ENCODE measurements around the gene PNPLA2. TPM values are rescaled to one million over a fixed set of nuclear protein-coding genes. Genes with fewer than 3 reads are reported as not detected.

The PNPLA2 gene
- total RNA-seq, 1 donor from 2014 or later: 55.6 TPM

DNA sequence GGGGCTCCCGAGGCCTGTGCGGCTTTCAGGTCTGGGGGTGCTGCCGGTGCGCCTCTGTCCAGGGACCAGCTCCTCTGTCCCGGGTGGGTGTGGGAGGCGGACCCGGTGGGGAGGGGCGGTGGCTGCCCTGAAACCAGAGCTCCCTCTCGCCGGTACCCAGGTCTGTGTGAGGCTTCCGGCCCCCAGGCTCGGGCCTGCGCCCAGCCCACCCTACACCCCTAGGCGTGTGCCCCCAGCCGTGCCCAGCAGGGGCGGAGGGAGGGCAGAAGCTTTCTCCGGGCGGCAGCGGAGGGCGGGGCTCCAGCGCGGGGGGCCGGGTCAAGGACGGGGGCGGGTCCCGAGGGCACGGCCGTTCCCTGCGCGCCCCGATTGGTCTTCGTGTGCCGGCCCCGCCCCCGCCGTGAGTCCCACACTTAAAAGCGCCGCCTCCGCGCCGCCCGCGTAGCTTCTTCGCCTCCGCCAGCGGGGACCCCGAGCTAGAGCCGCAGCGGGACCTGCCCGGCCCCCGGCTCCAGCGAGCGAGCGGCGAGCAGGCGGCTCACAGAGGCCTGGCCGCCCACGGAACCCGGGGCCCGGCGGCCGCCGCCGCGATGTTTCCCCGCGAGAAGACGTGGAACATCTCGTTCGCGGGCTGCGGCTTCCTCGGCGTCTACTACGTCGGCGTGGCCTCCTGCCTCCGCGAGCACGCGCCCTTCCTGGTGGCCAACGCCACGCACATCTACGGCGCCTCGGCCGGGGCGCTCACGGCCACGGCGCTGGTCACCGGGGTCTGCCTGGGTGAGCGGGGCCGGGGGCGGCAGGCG is 616 bp downstream of the PNPLA2 start:
- DNase-seq (ENCODE audit: extremely low spot score, unreplicated experiment): peak; percentile 90
- Mint-ChIP-seq H3K36me3 (no peaks in the 10 kb centered on the region), H3K27ac (no peak overlapping the region), H3K9me3 (no peaks in the 10 kb centered on the region), H3K4me1 (ENCODE audit: unreplicated experiment) (no peaks in the 10 kb centered on the region), H3K27me3 (no peaks in the 10 kb centered on the region), H3K4me3 (peak overlapping the region; percentile 66)
- TF ChIP-seq, protein P1, sequence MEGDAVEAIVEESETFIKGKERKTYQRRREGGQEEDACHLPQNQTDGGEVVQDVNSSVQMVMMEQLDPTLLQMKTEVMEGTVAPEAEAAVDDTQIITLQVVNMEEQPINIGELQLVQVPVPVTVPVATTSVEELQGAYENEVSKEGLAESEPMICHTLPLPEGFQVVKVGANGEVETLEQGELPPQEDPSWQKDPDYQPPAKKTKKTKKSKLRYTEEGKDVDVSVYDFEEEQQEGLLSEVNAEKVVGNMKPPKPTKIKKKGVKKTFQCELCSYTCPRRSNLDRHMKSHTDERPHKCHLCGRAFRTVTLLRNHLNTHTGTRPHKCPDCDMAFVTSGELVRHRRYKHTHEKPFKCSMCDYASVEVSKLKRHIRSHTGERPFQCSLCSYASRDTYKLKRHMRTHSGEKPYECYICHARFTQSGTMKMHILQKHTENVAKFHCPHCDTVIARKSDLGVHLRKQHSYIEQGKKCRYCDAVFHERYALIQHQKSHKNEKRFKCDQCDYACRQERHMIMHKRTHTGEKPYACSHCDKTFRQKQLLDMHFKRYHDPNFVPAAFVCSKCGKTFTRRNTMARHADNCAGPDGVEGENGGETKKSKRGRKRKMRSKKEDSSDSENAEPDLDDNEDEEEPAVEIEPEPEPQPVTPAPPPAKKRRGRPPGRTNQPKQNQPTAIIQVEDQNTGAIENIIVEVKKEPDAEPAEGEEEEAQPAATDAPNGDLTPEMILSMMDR (conservative IDR thresholded peaks at IDR 0.05): peak; percentile 41

DNA sequence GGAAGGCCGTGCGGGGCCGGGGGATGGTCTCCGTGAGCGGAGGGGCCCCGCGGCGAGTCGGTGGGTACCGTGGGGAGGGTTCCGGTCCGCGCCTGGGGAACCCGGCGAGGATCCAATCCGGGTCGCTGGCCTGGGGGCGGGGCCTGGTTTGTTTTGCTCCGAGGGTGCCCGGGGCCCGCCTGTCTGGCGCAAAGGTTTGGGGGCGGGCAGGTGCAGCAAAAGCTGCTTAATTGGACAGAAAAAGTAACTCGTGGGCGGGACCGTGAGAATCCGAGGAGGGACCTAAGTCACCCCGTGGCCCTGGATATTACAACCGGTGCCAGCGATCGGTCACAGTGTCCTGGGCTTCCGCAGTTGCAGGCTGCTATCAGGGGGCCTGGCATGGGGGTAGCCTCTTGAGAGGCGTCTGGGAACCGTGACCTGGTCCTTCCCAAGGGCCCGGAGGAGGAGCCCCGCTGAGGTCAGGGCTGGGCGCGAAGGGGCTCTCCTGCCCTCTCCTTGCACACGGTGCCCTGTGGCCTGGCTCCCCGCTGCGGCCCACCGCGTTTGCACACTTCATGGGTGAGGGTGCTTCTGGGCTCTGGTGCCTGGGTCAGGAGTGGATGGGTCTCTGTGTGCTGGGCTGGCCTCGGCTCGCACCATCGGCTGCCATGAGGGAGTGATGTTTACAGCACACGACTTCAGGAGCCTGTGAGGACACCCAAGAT is 1.4 kb downstream of the PNPLA2 start:
- no peak for DNase-seq (ENCODE audit: extremely low spot score, unreplicated experiment)
- peak overlapping the region; percentile 87 for H3K4me3 Mint-ChIP-seq
- no peaks in the 10 kb centered on the region for H3K36me3 Mint-ChIP-seq
- no peaks in the 10 kb centered on the region for H3K27me3 Mint-ChIP-seq
- H3K4me1 Mint-ChIP-seq (ENCODE audit: unreplicated experiment): no peaks in the 10 kb centered on the region
- no peak overlapping the region for H3K27ac Mint-ChIP-seq
- H3K9me3 Mint-ChIP-seq: no peaks in the 10 kb centered on the region
- TF ChIP-seq, protein P1 (conservative IDR thresholded peaks at IDR 0.05): no peak

DNA sequence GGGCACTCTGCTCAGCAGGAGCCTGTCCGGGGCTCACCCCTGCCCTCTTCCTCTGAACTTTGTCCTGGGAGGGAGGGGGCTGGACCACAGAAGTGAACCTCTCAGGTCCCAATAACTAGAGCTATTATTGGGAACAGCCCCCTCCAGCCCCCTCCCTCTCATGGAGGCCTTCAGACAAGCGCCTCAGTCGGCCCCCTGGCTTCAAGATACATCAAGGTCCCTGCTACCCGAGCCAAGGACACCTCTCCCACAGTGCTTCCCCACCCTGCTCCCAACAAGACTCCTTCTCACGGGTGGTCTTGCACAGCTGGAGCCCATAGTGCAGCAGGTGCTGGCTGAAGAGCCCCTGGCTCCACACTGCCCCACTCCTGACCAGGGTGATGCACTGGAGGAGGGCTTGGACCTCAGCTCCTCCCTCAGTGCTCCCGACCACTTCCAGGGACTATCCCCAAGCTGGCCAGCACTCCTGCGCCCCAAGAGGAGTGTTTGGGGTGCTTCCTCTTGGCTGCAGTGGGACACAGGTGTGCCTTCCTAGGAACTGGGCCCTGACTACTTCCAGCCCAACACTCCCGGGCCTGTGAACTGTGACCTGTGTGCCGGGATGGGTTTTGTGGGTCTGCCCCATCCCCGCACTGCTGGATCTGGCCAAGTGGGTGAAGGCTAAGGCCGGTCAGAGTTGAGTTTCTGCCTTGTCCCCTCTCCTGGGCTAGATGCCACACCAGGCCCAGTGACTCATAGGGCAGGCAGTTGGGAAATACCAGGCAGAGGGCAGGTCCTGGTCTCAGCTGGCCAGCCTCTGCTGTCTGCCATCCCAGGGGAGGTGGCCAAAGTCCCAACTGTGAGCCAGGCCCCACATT is 2.2 kb downstream of the PNPLA2 start:
- H3K4me3 Mint-ChIP-seq: peak overlapping the region; percentile 87
- no peak for DNase-seq (ENCODE audit: extremely low spot score, unreplicated experiment)
- H3K36me3 Mint-ChIP-seq: no peaks in the 10 kb centered on the region
- H3K27me3 Mint-ChIP-seq: no peaks in the 10 kb centered on the region
- TF ChIP-seq, protein P1 (conservative IDR thresholded peaks at IDR 0.05): no peak
- H3K9me3 Mint-ChIP-seq: no peaks in the 10 kb centered on the region
- no peaks in the 10 kb centered on the region for H3K4me1 Mint-ChIP-seq (ENCODE audit: unreplicated experiment)
- H3K27ac Mint-ChIP-seq: no peak overlapping the region

DNA sequence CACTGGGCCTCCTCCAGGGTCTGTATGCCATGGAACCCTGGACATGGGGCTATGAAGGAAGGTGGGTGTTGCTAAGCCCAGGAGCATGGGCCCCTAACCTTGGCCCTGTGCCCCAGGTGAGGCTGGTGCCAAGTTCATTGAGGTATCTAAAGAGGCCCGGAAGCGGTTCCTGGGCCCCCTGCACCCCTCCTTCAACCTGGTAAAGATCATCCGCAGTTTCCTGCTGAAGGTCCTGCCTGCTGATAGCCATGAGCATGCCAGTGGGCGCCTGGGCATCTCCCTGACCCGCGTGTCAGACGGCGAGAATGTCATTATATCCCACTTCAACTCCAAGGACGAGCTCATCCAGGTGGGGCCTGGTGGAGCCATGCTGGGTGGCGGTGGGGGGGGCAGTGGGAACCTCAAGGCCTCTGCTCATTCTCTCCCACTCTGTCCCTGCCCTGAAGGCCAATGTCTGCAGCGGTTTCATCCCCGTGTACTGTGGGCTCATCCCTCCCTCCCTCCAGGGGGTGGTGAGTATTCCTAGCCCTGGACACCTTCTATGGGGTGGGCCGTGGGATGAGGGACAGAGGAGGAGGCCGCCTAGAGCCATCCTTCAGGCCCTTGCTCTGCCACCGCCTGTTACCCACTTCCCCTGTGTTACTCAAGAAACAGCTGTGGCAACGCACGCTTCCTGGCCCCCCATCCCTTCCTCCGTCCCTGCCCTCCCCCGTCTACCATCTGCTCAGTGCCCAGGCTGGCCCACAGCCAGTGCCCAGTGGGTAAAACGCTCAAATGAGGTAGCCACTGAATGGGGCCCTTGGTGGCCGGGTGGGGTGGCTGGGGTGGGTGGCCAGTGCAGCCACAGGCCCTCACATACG is 3.0 kb downstream of the PNPLA2 start:
- TF ChIP-seq, protein P1 (conservative IDR thresholded peaks at IDR 0.05): no peak
- H3K36me3 Mint-ChIP-seq: no peaks in the 10 kb centered on the region
- H3K4me3 Mint-ChIP-seq: peak overlapping the region; percentile 63

More for the DNA sequence above, 3.0 kb downstream of the PNPLA2 start:
- Mint-ChIP-seq H3K9me3 (no peaks in the 10 kb centered on the region), H3K27ac (no peak overlapping the region), H3K27me3 (peaks cover 5% of the 10 kb centered on the region), H3K4me1 (ENCODE audit: unreplicated experiment) (no peaks in the 10 kb centered on the region)
- no peak for DNase-seq (ENCODE audit: extremely low spot score, unreplicated experiment)
